ENCODE data around the gene MCM10.

MCM10 gene

GRCh38 chr10:13184730-13185514 is 23.6 kb downstream of the MCM10 start:
- no peak overlapping the region for H3K4me2 ChIP-seq (ENCODE audit: low read depth, low read length)
- H3F3A ChIP-seq (ENCODE audit: insufficient read depth, low read length): no peaks in the 10 kb centered on the region
- H3K9me2 ChIP-seq (replicated peaks; ENCODE audit: insufficient read depth, low read length): no peaks in the 10 kb centered on the region
- no peaks in the 10 kb centered on the region for H3K9me3 ChIP-seq (replicated peaks; ENCODE audit: insufficient read depth, low read length)
- no peaks in the 10 kb centered on the region for H3K27me3 ChIP-seq (replicated peaks; ENCODE audit: insufficient read depth, low read length)
- no peak overlapping the region for H3K27ac ChIP-seq (ENCODE audit: low read length)
- no peaks in the 10 kb centered on the region for H3K79me2 ChIP-seq (ENCODE audit: low read length)
- no peak overlapping the region for H3K9ac ChIP-seq (ENCODE audit: low read length)
- DNase-seq: no peak
- no peak overlapping the region for H2AFZ ChIP-seq (ENCODE audit: low read length)
- no peak overlapping the region for H3K4me3 ChIP-seq (ENCODE audit: low read length)
- H3K36me3 ChIP-seq (replicated peaks; ENCODE audit: insufficient read depth, low read length): no peaks in the 10 kb centered on the region; the same call in 1 of the 2 replicates
- no peaks in the 10 kb centered on the region for H3K4me1 ChIP-seq (ENCODE audit: low read length)
- TF ChIP-seq, protein P1, sequence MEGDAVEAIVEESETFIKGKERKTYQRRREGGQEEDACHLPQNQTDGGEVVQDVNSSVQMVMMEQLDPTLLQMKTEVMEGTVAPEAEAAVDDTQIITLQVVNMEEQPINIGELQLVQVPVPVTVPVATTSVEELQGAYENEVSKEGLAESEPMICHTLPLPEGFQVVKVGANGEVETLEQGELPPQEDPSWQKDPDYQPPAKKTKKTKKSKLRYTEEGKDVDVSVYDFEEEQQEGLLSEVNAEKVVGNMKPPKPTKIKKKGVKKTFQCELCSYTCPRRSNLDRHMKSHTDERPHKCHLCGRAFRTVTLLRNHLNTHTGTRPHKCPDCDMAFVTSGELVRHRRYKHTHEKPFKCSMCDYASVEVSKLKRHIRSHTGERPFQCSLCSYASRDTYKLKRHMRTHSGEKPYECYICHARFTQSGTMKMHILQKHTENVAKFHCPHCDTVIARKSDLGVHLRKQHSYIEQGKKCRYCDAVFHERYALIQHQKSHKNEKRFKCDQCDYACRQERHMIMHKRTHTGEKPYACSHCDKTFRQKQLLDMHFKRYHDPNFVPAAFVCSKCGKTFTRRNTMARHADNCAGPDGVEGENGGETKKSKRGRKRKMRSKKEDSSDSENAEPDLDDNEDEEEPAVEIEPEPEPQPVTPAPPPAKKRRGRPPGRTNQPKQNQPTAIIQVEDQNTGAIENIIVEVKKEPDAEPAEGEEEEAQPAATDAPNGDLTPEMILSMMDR (IDR thresholded peaks at IDR 0.05; ENCODE audit: low read length): no peak
- no peak for TF ChIP-seq EZH2 (optimal IDR thresholded peaks at IDR 0.05; ENCODE audit: low read depth, low read length)
- no peak for TF ChIP-seq EZH2phosphoT487 (IDR thresholded peaks at IDR 0.05; ENCODE audit: low read length)
- no peaks in the 10 kb centered on the region for H4K20me1 ChIP-seq (ENCODE audit: insufficient read depth, low read length)

- H3K9me2 ChIP-seq (replicated peaks; ENCODE audit: insufficient read depth, low read length): no peaks in the 10 kb centered on the region
- H3K9me3 ChIP-seq (replicated peaks; ENCODE audit: insufficient read depth, low read length): no peaks in the 10 kb centered on the region
- H3K79me2 ChIP-seq (ENCODE audit: low read length): no peaks in the 10 kb centered on the region
- TF ChIP-seq EZH2 (optimal IDR thresholded peaks at IDR 0.05; ENCODE audit: low read depth, low read length) (no peak), EZH2phosphoT487 (IDR thresholded peaks at IDR 0.05; ENCODE audit: low read length) (no peak)
- TF ChIP-seq, protein P1 (IDR thresholded peaks at IDR 0.05; ENCODE audit: low read length): no peak
- H3K4me3 ChIP-seq (ENCODE audit: low read length): no peak overlapping the region
- no peak overlapping the region for H2AFZ ChIP-seq (ENCODE audit: low read length)
- no peaks in the 10 kb centered on the region; the same call in 1 of the 2 replicates for H3K36me3 ChIP-seq (replicated peaks; ENCODE audit: insufficient read depth, low read length)
- no peak overlapping the region for H3K27ac ChIP-seq (ENCODE audit: low read length)
- H3F3A ChIP-seq (ENCODE audit: insufficient read depth, low read length): no peaks in the 10 kb centered on the region
- H3K9ac ChIP-seq (ENCODE audit: low read length): no peak overlapping the region
- no peaks in the 10 kb centered on the region for H3K27me3 ChIP-seq (replicated peaks; ENCODE audit: insufficient read depth, low read length)
- no peak overlapping the region for H3K4me2 ChIP-seq (ENCODE audit: low read depth, low read length)
- H4K20me1 ChIP-seq (ENCODE audit: insufficient read depth, low read length): no peaks in the 10 kb centered on the region
- no peak for DNase-seq
- H3K4me1 ChIP-seq (ENCODE audit: low read length): no peaks in the 10 kb centered on the region
These were observed 25.8 kb downstream of the MCM10 start for GRCh38 chr10:13187135-13187534.

DNA sequence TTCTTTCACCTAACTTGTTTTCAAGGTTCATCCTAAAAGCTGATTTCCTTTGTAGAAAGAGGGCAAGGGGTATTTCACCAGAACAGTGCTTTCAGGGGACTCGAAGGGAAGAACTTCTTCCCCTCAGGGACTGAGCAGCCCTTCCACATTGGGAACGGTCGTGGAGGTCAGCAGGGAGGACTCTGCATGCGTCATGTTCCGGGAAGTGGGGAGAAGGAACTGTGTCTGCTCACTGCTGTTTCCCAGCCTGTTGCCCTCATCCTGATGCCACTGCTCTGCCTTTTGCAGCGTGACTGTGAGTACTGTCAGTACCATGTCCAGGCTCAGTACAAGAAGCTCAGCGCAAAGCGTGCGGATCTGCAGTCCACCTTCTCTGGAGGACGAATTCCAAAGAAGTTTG is 27.2 kb downstream of the MCM10 start:
- H3K4me3 ChIP-seq (ENCODE audit: low read length): no peak overlapping the region
- no peaks in the 10 kb centered on the region for H3F3A ChIP-seq (ENCODE audit: insufficient read depth, low read length)
- no peaks in the 10 kb centered on the region for H3K9me2 ChIP-seq (replicated peaks; ENCODE audit: insufficient read depth, low read length)
- no peaks in the 10 kb centered on the region for H3K4me1 ChIP-seq (ENCODE audit: low read length)
- H3K36me3 ChIP-seq (replicated peaks; ENCODE audit: insufficient read depth, low read length): no peaks in the 10 kb centered on the region; the same call in 1 of the 2 replicates
- H3K27ac ChIP-seq (ENCODE audit: low read length): no peak overlapping the region
- H3K4me2 ChIP-seq (ENCODE audit: low read depth, low read length): no peak overlapping the region
- H4K20me1 ChIP-seq (ENCODE audit: insufficient read depth, low read length): no peaks in the 10 kb centered on the region
- H3K27me3 ChIP-seq (replicated peaks; ENCODE audit: insufficient read depth, low read length): no peaks in the 10 kb centered on the region
- no peaks in the 10 kb centered on the region for H3K79me2 ChIP-seq (ENCODE audit: low read length)
- TF ChIP-seq, protein P1 (IDR thresholded peaks at IDR 0.05; ENCODE audit: low read length): no peak
- TF ChIP-seq EZH2 (optimal IDR thresholded peaks at IDR 0.05; ENCODE audit: low read depth, low read length): no peak
- TF ChIP-seq EZH2phosphoT487 (IDR thresholded peaks at IDR 0.05; ENCODE audit: low read length): no peak
- H3K9me3 ChIP-seq (replicated peaks; ENCODE audit: insufficient read depth, low read length): no peaks in the 10 kb centered on the region
- no peak overlapping the region for H2AFZ ChIP-seq (ENCODE audit: low read length)
- no peak overlapping the region for H3K9ac ChIP-seq (ENCODE audit: low read length)
- no peak for DNase-seq

All from MM.1S (cell line).